Measurements from ENCODE around the gene ASS1. TPM values are rescaled to one million over a fixed set of nuclear protein-coding genes. Genes with fewer than 3 reads are reported as not detected.
A peak's percentile ranks its signal among the peaks of the same experiment; 100 is the strongest.

ASS1 gene
- total and polyA plus RNA-seq, 2 donors (not counting 1 experiment from before 2014, with no cell fraction given), result 44.7 to 223 TPM

- peaks cover 8% of the 10 kb centered on the region for H3K4me1 ChIP-seq (ENCODE audit: control insufficient read depth, extremely low read depth, insufficient read depth, low read length)
- H2AFZ ChIP-seq (ENCODE audit: low read length), result no peak overlapping the region
- no peak for TF ChIP-seq CTCF (conservative IDR thresholded peaks at IDR 0.05 in 1 of 2, IDR thresholded peaks at IDR 0.05 in 1 of 2; ENCODE audit: low read depth in 1 of 2, low read length in 2 of 2)
- TF ChIP-seq EZH2 (IDR thresholded peaks at IDR 0.05; ENCODE audit: low read length, missing control alignments), result no peak
- no peaks in the 10 kb centered on the region for H3K79me2 ChIP-seq (ENCODE audit: control insufficient read depth, insufficient read depth, low read length)
- H3K4me3 ChIP-seq (replicated peaks in 1 of 4; ENCODE audit: control extremely low read depth in 1 of 4, insufficient read depth in 1 of 4, low read depth in 3 of 4, low read length in 4 of 4), result no peak overlapping the region
- H3K9ac ChIP-seq (ENCODE audit: insufficient read depth, low read length), result no peak overlapping the region
- DNase-seq (ENCODE audit: low read depth in 2 of 2), result no peak
- H3K27ac ChIP-seq (ENCODE audit: insufficient read depth, low read length), result no peak overlapping the region
- H3K9me3 ChIP-seq (ENCODE audit: control insufficient read depth, insufficient read depth, low read depth, low read length), result no peaks in the 10 kb centered on the region
- no peaks in the 10 kb centered on the region for H3K27me3 ChIP-seq (ENCODE audit: control insufficient read depth, insufficient read depth, low read length)
- H3K4me2 ChIP-seq (ENCODE audit: extremely low read depth, insufficient read depth, low read length), result no peak overlapping the region
- no peaks in the 10 kb centered on the region for H3K36me3 ChIP-seq (ENCODE audit: control insufficient read depth, insufficient read depth, low read length)
- no peaks in the 10 kb centered on the region for H4K20me1 ChIP-seq (ENCODE audit: control insufficient read depth, extremely low read depth, insufficient read depth, low read length)
These were observed 8.1 kb downstream of the ASS1 start for GRCh38 chr9:130452835-130453234.

- H3K4me1 ChIP-seq (ENCODE audit: control insufficient read depth, extremely low read depth, insufficient read depth, low read length), result peaks cover 7% of the 10 kb centered on the region
- H3K27ac ChIP-seq (ENCODE audit: insufficient read depth, low read length), result no peak overlapping the region
These were observed 8.7 kb downstream of the ASS1 start for GRCh38 chr9:130453487-130453886.

GRCh38 chr9:130454096-130454811 lies 9.5 kb downstream of the ASS1 start:
- H3K79me2 ChIP-seq (ENCODE audit: control insufficient read depth, insufficient read depth, low read length), result no peaks in the 10 kb centered on the region
- peaks cover 7% of the 10 kb centered on the region for H3K4me1 ChIP-seq (ENCODE audit: control insufficient read depth, extremely low read depth, insufficient read depth, low read length)
- H3K9me3 ChIP-seq (ENCODE audit: control insufficient read depth, insufficient read depth, low read depth, low read length), result no peaks in the 10 kb centered on the region
- no peak overlapping the region for H3K4me3 ChIP-seq (replicated peaks in 1 of 4; ENCODE audit: control extremely low read depth in 1 of 4, insufficient read depth in 1 of 4, low read depth in 3 of 4, low read length in 4 of 4)
- H4K20me1 ChIP-seq (ENCODE audit: control insufficient read depth, extremely low read depth, insufficient read depth, low read length), result no peaks in the 10 kb centered on the region
- no peak for TF ChIP-seq EZH2 (IDR thresholded peaks at IDR 0.05; ENCODE audit: low read length, missing control alignments)
- TF ChIP-seq CTCF (conservative IDR thresholded peaks at IDR 0.05 in 1 of 2, IDR thresholded peaks at IDR 0.05 in 1 of 2; ENCODE audit: low read depth in 1 of 2, low read length in 2 of 2), result no peak
- no peak overlapping the region for H3K27ac ChIP-seq (ENCODE audit: insufficient read depth, low read length)
- H3K4me2 ChIP-seq (ENCODE audit: extremely low read depth, insufficient read depth, low read length), result no peak overlapping the region
- H3K27me3 ChIP-seq (ENCODE audit: control insufficient read depth, insufficient read depth, low read length), result no peaks in the 10 kb centered on the region
- DNase-seq (ENCODE audit: low read depth in 2 of 2), result no peak
- no peak overlapping the region for H3K9ac ChIP-seq (ENCODE audit: insufficient read depth, low read length)
- H3K36me3 ChIP-seq (ENCODE audit: control insufficient read depth, insufficient read depth, low read length), result no peaks in the 10 kb centered on the region
- no peak overlapping the region for H2AFZ ChIP-seq (ENCODE audit: low read length)

More at GRCh38 chr9:130453487-130453886, 8.7 kb downstream of the ASS1 start:
- H3K9me3 ChIP-seq (ENCODE audit: control insufficient read depth, insufficient read depth, low read depth, low read length), result no peaks in the 10 kb centered on the region
- H4K20me1 ChIP-seq (ENCODE audit: control insufficient read depth, extremely low read depth, insufficient read depth, low read length), result no peaks in the 10 kb centered on the region
- H3K36me3 ChIP-seq (ENCODE audit: control insufficient read depth, insufficient read depth, low read length), result no peaks in the 10 kb centered on the region
- no peaks in the 10 kb centered on the region for H3K27me3 ChIP-seq (ENCODE audit: control insufficient read depth, insufficient read depth, low read length)
- no peak overlapping the region for H3K9ac ChIP-seq (ENCODE audit: insufficient read depth, low read length)
- H3K4me2 ChIP-seq (ENCODE audit: extremely low read depth, insufficient read depth, low read length), result no peak overlapping the region
- H3K79me2 ChIP-seq (ENCODE audit: control insufficient read depth, insufficient read depth, low read length), result no peaks in the 10 kb centered on the region
- no peak overlapping the region for H2AFZ ChIP-seq (ENCODE audit: low read length)
- no peak overlapping the region for H3K4me3 ChIP-seq (replicated peaks in 1 of 4; ENCODE audit: control extremely low read depth in 1 of 4, insufficient read depth in 1 of 4, low read depth in 3 of 4, low read length in 4 of 4)
- TF ChIP-seq EZH2 (IDR thresholded peaks at IDR 0.05; ENCODE audit: low read length, missing control alignments), result no peak
- TF ChIP-seq CTCF (conservative IDR thresholded peaks at IDR 0.05 in 1 of 2, IDR thresholded peaks at IDR 0.05 in 1 of 2; ENCODE audit: low read depth in 1 of 2, low read length in 2 of 2), result no peak
- peak; percentile 34 to 55 for DNase-seq (ENCODE audit: low read depth in 2 of 2)

Data from fibroblast of lung (primary cell).